HepG2 (cell line): ENCODE data around the gene ESYT1. TPM values are rescaled to one million over a fixed set of nuclear protein-coding genes. Genes with fewer than 3 reads are reported as not detected.

Experiments used
- ATAC-seq: fragments of 200-7000 bp; cut with Tn5 transposase; 3 replicates; pipeline ENCODE4 v1.9.1; 2020; ENCODE audit warnings: mild to moderate bottlenecking, moderate library complexity
- BruUV-seq: library from RNA; stranded (reverse); fragments of 400-500 nt; replicated peaks from 2 replicates; lab custom pipeline; 2021; lab: Mats Ljungman, UMichigan
- CTCF ChIA-PET: fragments of 300-600 bp; formaldehyde crosslinking; extraction: SDS; loops from one replicate; lab custom pipeline; 2021; ENCODE audit warnings: low total read pairs, inconsistent platforms, low intra/inter-chr PET ratio; lab: Yijun Ruan, JAX
- POLR2A ChIA-PET: fragments of 350-600 bp; sonication (Branson Sonifier 250); formaldehyde crosslinking; loops from one replicate; lab custom pipeline; 2020; ENCODE audit warnings: antibody characterized with exemption, inconsistent platforms; lab: Yijun Ruan, JAX
- DNase-seq: peaks from one replicate; pipeline ENCODE4 v3.0.0-alpha.2; 2015; ENCODE audit warnings: low spot score
- FAIRE-seq: peaks from 3 replicates; lab custom pipeline; 2011; peaks lifted over from hg19 to GRCh38; lab: Jason Lieb, UNC
- H2AFZ ChIP-seq: one replicate; pipeline ENCODE4 v1.6.1; 2011; ENCODE audit warnings: low read length, inconsistent platforms
- H3K27ac ChIP-seq: fragments of 300-600 bp; 3 replicates; pipeline ENCODE4 v1.8.0; 2011; ENCODE audit warnings: mixed run types, mild to moderate bottlenecking, mixed read lengths, low read length, inconsistent platforms; ENCODE audit not compliant: insufficient read depth; ENCODE audit errors: extremely low read length
- H3K27me3 ChIP-seq, 2 experiments: fragments of 200-600 bp in 1 of 2; 2 replicates in 1 of 2; 3 replicates in 1 of 2; pipeline versions ENCODE4 v1.6.0 to v1.8.0; 2011; ENCODE audit warnings: low read length in 2 of 2, mild to moderate bottlenecking in 2 of 2, moderate library complexity in 2 of 2, inconsistent platforms in 1 of 2; ENCODE audit not compliant: insufficient read depth in 2 of 2, control insufficient read depth in 1 of 2
- H3K36me3 ChIP-seq, 2 experiments: fragments of 200-600 bp in 1 of 2; replicated peaks in 1 of 2; 2 replicates in 1 of 2; 3 replicates in 1 of 2; pipeline versions ENCODE4 v1.5.1 to v1.8.0; 2011; ENCODE audit warnings: low read length in 2 of 2, inconsistent platforms in 1 of 2; ENCODE audit not compliant: insufficient read depth in 2 of 2, control insufficient read depth in 1 of 2
- H3K4me1 ChIP-seq: 2 replicates; pipeline ENCODE4 v1.5.1; 2012; ENCODE audit warnings: low read length, inconsistent platforms; ENCODE audit not compliant: insufficient read depth
- H3K4me2 ChIP-seq: 2 replicates; pipeline ENCODE4 v1.6.0; 2011; ENCODE audit warnings: low read depth, low read length, inconsistent platforms
- H3K4me3 ChIP-seq, 3 experiments: fragments of 200-600 bp in 1 of 3; sonication (generic), shearing (Covaris generic) in 1 of 3; replicated peaks in 1 of 3; 2 replicates each; pipeline ENCODE4 v1.5.1; 2011 to 2016; ENCODE audit warnings: low read length in 3 of 3, inconsistent platforms in 2 of 3, low read depth in 2 of 3, mild to moderate bottlenecking in 2 of 3, control low read depth in 1 of 3, mixed read lengths in 1 of 3; ENCODE audit not compliant: insufficient read depth in 1 of 3
- H3K79me2 ChIP-seq: one replicate; pipeline ENCODE4 v1.6.1; 2011; ENCODE audit warnings: low read length, inconsistent platforms; ENCODE audit not compliant: insufficient read depth
- H3K9ac ChIP-seq: 2 replicates; pipeline ENCODE4 v1.6.0; 2011; ENCODE audit warnings: mild to moderate bottlenecking, low read depth, low read length, inconsistent platforms; ENCODE audit not compliant: insufficient read depth
- H3K9me3 ChIP-seq: 2 replicates; pipeline ENCODE4 v1.5.1; 2012; ENCODE audit warnings: mild to moderate bottlenecking, low read length
- H4K20me1 ChIP-seq: 2 replicates; pipeline ENCODE4 v1.6.0; 2011; ENCODE audit warnings: inconsistent platforms, mild to moderate bottlenecking, low read length, moderate library complexity; ENCODE audit not compliant: insufficient read depth
- AGO1 ChIP-seq: fragments of 200-400 bp; formaldehyde crosslinking; IDR thresholded peaks from 2 replicates; pipeline ENCODE4 v1.6.1; 2017; ENCODE audit warnings: mild to moderate bottlenecking, low read depth, low read length, moderate library complexity; ENCODE audit not compliant: poor library complexity, severe bottlenecking
- BCL6 ChIP-seq: IDR thresholded peaks from 2 replicates; pipeline ENCODE4 v1.6.1; 2016; ENCODE audit warnings: missing genetic modification reagents, missing compliant biosample characterization
- CREB1 ChIP-seq, 2 experiments: fragments of 450-650 bp in 1 of 2; IDR thresholded peaks; 2 replicates each; pipeline ENCODE4 v1.6.1; 2016 to 2017; ENCODE audit warnings: control low read depth in 1 of 2, mild to moderate bottlenecking in 1 of 2, missing compliant biosample characterization in 1 of 2, missing genetic modification characterization in 1 of 2
- DR1 ChIP-seq: sonication (generic); formaldehyde crosslinking; IDR thresholded peaks from 2 replicates; pipeline ENCODE4 v1.8.0; 2021; ENCODE audit warnings: mild to moderate bottlenecking, missing genetic modification reagents, inconsistent platforms
- FOSL2 ChIP-seq: sonication (generic); formaldehyde crosslinking; IDR thresholded peaks from 2 replicates; pipeline ENCODE4 v1.4.0; 2020; ENCODE audit warnings: missing genetic modification reagents
- HCFC1 ChIP-seq: fragments of 150-350 bp; IDR thresholded peaks from 2 replicates; pipeline ENCODE4 v1.6.1; 2014; ENCODE audit warnings: low read depth, low read length
- HNRNPUL1 ChIP-seq: fragments of 200-400 bp; formaldehyde crosslinking; IDR thresholded peaks from 2 replicates; pipeline ENCODE4 v1.6.1; 2017; ENCODE audit warnings: low read depth, mild to moderate bottlenecking, low read length, moderate library complexity
- IKZF1 ChIP-seq: fragments of 450-650 bp; IDR thresholded peaks from 2 replicates; pipeline ENCODE4 v1.7.1; 2016
- NFRKB ChIP-seq: fragments of 450-650 bp; IDR thresholded peaks from 2 replicates; pipeline ENCODE4 v1.6.1; 2017
- PHF8 ChIP-seq: sonication (generic); formaldehyde crosslinking; IDR thresholded peaks from 2 replicates; pipeline ENCODE4 v1.5.0; 2020; ENCODE audit warnings: missing genetic modification reagents
- TCF7L2 ChIP-seq: IDR thresholded peaks from 2 replicates; pipeline ENCODE4 v1.6.1; 2011; ENCODE audit warnings: mild to moderate bottlenecking, low read depth, low read length, moderate library complexity
- TEAD2 ChIP-seq: sonication (generic); formaldehyde crosslinking; IDR thresholded peaks from 2 replicates; pipeline ENCODE4 v1.9.0; 2021; ENCODE audit warnings: missing genetic modification reagents
- ZNF20 ChIP-seq: sonication (generic); formaldehyde crosslinking; IDR thresholded peaks from 2 replicates; pipeline ENCODE4 v1.4.0; 2020; ENCODE audit warnings: mild to moderate bottlenecking, moderate library complexity, missing genetic modification reagents
- ZNF407 ChIP-seq: sonication (generic); formaldehyde crosslinking; IDR thresholded peaks from one replicate; pipeline ENCODE4 v1.5.1; 2020; ENCODE audit warnings: mild to moderate bottlenecking, missing genetic modification reagents; ENCODE audit errors: not compliant biosample characterization
- ZNF572 ChIP-seq: sonication (generic); formaldehyde crosslinking; IDR thresholded peaks from 2 replicates; pipeline ENCODE4 v1.5.1; 2020; ENCODE audit warnings: mild to moderate bottlenecking, missing genetic modification reagents
- ZNF615 ChIP-seq: sonication (generic); formaldehyde crosslinking; IDR thresholded peaks from 2 replicates; pipeline ENCODE4 v1.5.0; 2020; ENCODE audit warnings: mild to moderate bottlenecking, missing genetic modification reagents, borderline replicate concordance
- ZNF670 ChIP-seq: sonication (generic); formaldehyde crosslinking; IDR thresholded peaks from 2 replicates; pipeline ENCODE4 v1.8.0; 2022; ENCODE audit warnings: mild to moderate bottlenecking, missing genetic modification reagents, borderline replicate concordance
- WGBS: methylation state at CpG from one replicate; pipeline ENCODE4 v1.1.6; 2017; ENCODE audit warnings: low lambda C conversion rate; 5-methylcytosine and 5-hydroxymethylcytosine counted together
- in situ Hi-C: cut with HindIII; loops from 2 replicates; pipeline ENCODE4 v1.10.0; 2017; ENCODE audit warnings: low pct_unique_long_range_greater_than_20kb; ENCODE audit not compliant: extremely low pct_ligation_motif_present
- intact Hi-C: fragments of 100-400 bp; cut with micrococcal nuclease; formaldehyde crosslinking; loops from one replicate; pipeline ENCODE4 v1.10.0; 2022; ENCODE audit not compliant: unreplicated experiment
- polyA plus RNA-seq, 8 experiments: library from polyadenylated mRNA; depleted of rRNA in 3 of 8; stranded (reverse) in 7 of 8; unstranded in 1 of 8; fragments of >200 nt; fragmentation: Illumina TruSeq in 4 of 8; extraction: Trizol in 4 of 8; gene quantifications; 2 replicates each; pipeline versions ENCODE4 v1.2.1 to v1.2.3, GENCODE V29; 2011 to 2016; ENCODE audit warnings: low read depth in 4 of 8, missing spikeins in 1 of 8, mixed read lengths in 1 of 8; ENCODE audit not compliant: insufficient read depth in 1 of 8
- total RNA-seq, 5 experiments: library from RNA; depleted of rRNA; stranded (reverse); fragments of >200 nt; fragmentation: Illumina TruSeq; extraction: Trizol; gene quantifications; 2 replicates each; pipeline ENCODE4 v1.2.3, GENCODE V29; 2016; ENCODE audit warnings: low read depth in 1 of 5

The ESYT1 gene
- total and polyA plus RNA-seq, 2 of the 13 experiments (the other 11 are each of a cell fraction or from before 2014, with no cell fraction given), result 66.9 to 71.0 TPM

GRCh38 chr12:56130876-56131275 is 2.8 kb downstream of the ESYT1 start (continued):
- TF ChIP-seq ZNF407, result no peak
- no peak for TF ChIP-seq PHF8 (CRISPR knock-in tag)
- no peak for TF ChIP-seq HCFC1
- no peak for TF ChIP-seq ZNF670
- no peak for TF ChIP-seq DR1 (CRISPR knock-in tag)

DNA sequence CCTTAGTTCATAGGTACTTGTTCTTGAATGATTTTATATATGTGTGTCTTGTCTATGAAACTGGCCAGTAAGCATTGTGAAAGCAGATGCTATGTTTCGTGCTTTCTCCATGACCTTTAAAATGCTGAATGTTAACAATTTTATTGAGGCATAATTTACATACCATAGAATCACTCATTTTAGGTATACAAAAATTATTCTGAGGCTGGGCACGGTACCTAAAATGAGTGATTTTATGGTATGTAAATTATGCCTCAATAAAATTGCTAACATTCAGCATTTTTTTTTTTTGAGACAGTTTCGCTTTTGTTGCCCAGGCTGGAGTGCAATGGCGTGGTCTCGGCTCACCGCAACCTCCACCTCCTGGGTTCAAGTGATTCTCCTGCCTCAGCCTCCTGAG is 6.8 kb downstream of the ESYT1 start:
- H3K79me2 ChIP-seq, result no peaks in the 10 kb centered on the region
- intact Hi-C loops, result no loop called here
- DNase-seq (no peak), ATAC-seq (no peak), FAIRE-seq (no peak)
- ChIA-PET POLR2A (no interaction called here), CTCF (no interaction called here)
- in situ Hi-C loops, result no loop called here
- 97% methylated on average over 6 of the region's 6 CpGs for WGBS
- H3K27ac ChIP-seq, result no peak overlapping the region
- no TSS peak for BruUV-seq
- peaks cover 11% of the 10 kb centered on the region for H3K4me1 ChIP-seq
- no peak overlapping the region for H2AFZ ChIP-seq
- H3K4me3 ChIP-seq, result no peak overlapping the region
- no peak overlapping the region for H3K4me2 ChIP-seq
- no peaks in the 10 kb centered on the region for H3K27me3 ChIP-seq
- no peak overlapping the region for H3K9ac ChIP-seq
- no peaks in the 10 kb centered on the region for H3K9me3 ChIP-seq
- no peaks in the 10 kb centered on the region for H4K20me1 ChIP-seq
- H3K36me3 ChIP-seq, result peaks cover 19 to 75% of the 10 kb centered on the region in 2 experiments
- TF ChIP-seq ZNF615 (CRISPR knock-in tag), result no peak
- no peak for TF ChIP-seq FOSL2
- no peak for TF ChIP-seq ZNF20 (CRISPR knock-in tag)
- TF ChIP-seq TEAD2 (CRISPR knock-in tag), result no peak
- TF ChIP-seq IKZF1, result no peak
- TF ChIP-seq BCL6, result no peak
- TF ChIP-seq CREB1 (IDR thresholded peaks at IDR 0.05), result no peak
- no peak for TF ChIP-seq CREB1 (CRISPR knock-in tag; IDR thresholded peaks at IDR 0.05)
- TF ChIP-seq TCF7L2, result no peak
- TF ChIP-seq ZNF572 (CRISPR knock-in tag), result no peak
- TF ChIP-seq NFRKB, result no peak
- TF ChIP-seq AGO1, result no peak
- TF ChIP-seq HNRNPUL1, result no peak
